Measurements from ENCODE around the gene ANGPTL3.
"Not testable (repeated sequence)": the region's sequence is repeated elsewhere in the genome, so short reads cannot be mapped to it uniquely, and the experiment has no call there.

Gene ANGPTL3

DNA sequence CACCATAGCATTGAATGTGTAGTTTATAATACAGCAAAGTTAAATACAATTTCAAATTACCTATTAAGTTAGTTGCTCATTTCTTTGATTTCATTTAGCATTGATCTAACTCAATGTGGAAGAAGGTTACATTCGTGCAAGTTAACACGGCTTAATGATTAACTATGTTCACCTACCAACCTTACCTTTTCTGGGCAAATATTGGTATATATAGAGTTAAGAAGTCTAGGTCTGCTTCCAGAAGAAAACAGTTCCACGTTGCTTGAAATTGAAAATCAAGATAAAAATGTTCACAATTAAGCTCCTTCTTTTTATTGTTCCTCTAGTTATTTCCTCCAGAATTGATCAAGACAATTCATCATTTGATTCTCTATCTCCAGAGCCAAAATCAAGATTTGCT lies at the start of gene ANGPTL3:
Gene ANGPTL3 (plus strand): TSS at position 240 of the 400 bp plus-strand sequence. CDS start 47 bp downstream, at position 287.
- no peak for DNase-seq (ENCODE audit: low spot score)

- no peak for DNase-seq (ENCODE audit: low spot score)
Observed at GRCh38 chr1:62561306-62561705, 36.0 kb upstream of the ANGPTL3 start.

GRCh38 chr1:62567182-62567581 lies 30.1 kb upstream of the ANGPTL3 start:
- DNase-seq (ENCODE audit: low spot score): not testable (repeated sequence)

GRCh38 chr1:62567926-62568325 lies 29.4 kb upstream of the ANGPTL3 start:
- not testable (repeated sequence) for DNase-seq (ENCODE audit: low spot score)

- not testable (repeated sequence) for DNase-seq (ENCODE audit: low spot score)
Observed at GRCh38 chr1:62571517-62571916, 25.8 kb upstream of the ANGPTL3 start.

DNA sequence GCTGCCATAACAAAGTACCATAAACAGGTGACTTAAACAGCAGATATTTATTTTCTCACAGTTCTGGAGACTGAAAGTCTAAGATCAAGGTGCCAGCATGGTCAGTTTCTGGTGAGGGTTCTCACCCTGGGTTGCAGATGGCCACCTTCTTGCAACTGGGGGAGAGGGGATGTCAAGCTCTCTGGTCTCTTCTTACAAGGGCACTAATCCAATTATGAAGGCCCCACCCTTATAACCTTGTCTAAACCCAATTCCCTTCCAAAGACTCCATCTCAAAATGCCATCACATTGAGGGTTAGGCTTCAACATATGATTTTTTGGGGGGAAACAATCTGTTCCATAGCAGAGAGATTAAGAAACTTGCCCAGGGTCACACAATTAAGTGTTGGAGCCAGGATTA lies 24.8 kb upstream of the ANGPTL3 start:
- DNase-seq (ENCODE audit: low spot score): no peak

DNA sequence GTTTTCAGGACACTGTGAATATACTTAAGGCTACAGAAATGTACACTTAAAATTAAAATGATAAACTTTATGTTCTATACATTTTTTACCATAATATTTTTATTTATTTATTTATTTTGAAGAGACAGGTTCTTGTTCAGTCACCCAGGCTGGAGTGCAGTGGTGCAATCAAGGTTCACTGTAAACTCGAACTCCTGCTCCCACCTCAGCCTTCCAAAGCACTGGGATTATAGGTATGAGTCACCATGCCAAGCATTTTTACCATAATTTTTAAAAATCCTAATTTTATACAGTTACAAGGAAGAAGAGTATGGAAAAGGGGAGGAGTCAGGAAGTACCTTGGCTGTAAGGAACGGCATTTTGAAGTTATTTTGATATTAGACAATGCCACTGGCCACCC lies 23.6 kb upstream of the ANGPTL3 start:
- no peak for DNase-seq (ENCODE audit: low spot score)

DNA sequence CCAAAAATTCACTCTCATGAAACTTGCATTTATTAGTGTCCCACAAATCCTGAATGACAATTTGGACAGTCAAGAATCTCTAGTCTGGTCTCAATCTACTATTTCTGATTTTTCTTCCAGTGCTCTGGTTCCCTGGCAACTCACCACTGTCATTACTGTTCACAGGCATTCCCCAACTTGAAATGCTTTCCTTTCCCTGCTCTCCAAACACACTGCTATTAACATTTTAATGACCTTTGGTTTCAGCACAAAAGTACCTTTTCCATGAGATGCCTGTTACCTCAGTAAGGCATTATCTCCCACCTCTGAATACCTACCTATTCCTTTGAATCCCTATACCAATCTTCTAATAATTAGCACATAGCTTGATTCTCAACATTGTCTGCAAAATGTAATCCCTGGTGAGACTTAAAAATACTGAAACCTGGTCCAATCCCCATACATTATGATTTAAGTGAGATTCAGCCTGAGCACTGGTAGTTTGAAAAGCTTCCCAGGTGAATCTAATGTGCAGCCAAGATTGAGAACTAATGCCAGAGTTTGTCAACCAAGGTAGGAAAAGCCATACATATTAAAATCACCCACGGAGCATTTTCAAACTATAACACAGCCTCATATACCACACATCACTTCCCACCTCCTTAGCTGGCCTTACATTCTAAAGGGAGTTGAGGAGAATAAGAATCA lies 11.7 kb upstream of the ANGPTL3 start:
- no peak for DNase-seq (ENCODE audit: low spot score)

GRCh38 chr1:62588000-62588399 lies 9.3 kb upstream of the ANGPTL3 start:
- no peak for DNase-seq (ENCODE audit: low spot score)

GRCh38 chr1:62589321-62589720 lies 8.0 kb upstream of the ANGPTL3 start:
- DNase-seq (ENCODE audit: low spot score): no peak

GRCh38 chr1:62590255-62590969 lies 6.9 kb upstream of the ANGPTL3 start:
- DNase-seq (ENCODE audit: low spot score): no peak

GRCh38 chr1:62590970-62591368 lies 6.4 kb upstream of the ANGPTL3 start:
- DNase-seq (ENCODE audit: low spot score): no peak

- no peak for DNase-seq (ENCODE audit: low spot score)
Observed at GRCh38 chr1:62593825-62594394, 3.4 kb upstream of the ANGPTL3 start.

GRCh38 chr1:62595647-62596046 lies 1.7 kb upstream of the ANGPTL3 start:
- DNase-seq (ENCODE audit: low spot score): no peak

DNA sequence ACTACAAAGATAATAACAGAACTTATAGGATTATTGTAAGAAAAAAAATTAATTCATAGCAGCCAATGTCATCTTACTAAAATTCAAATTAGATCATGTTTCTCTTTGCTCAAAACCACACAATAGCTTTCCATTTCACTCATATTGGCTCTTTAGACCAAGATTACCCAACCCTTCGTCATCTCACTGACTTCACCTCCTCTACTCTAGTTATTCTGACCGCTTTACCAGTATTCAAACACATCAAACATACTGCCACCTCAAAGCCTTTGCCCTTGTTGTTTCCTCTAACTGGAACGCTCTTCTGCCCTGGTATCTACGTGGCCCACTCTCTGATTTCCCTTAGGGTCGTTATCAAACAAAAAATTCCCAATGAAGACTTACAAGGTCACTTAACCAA lies 1.7 kb downstream of the ANGPTL3 start:
- no peak for DNase-seq (ENCODE audit: low spot score)

GRCh38 chr1:62601457-62601856 lies 4.1 kb downstream of the ANGPTL3 start:
- DNase-seq (ENCODE audit: low spot score): no peak

DNA sequence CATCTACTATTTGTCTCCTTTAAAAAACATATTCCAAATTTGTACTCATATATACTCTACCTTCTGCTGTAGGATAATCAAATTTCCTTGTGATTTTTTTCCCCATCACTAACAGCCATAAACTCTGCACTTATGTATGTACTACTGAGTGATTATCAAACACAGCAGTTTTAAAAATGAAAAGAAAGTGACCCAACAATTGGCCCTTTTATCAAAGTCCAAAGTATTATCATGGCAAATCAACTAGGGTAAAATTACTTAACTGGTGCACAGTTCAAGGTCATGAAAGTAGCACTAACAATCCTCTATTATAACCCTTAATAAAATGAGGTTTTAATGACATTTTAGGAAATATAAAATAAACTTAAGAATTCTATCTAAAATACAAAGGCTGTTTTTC lies 11.6 kb downstream of the ANGPTL3 start:
- no peak for DNase-seq (ENCODE audit: low spot score)

DNA sequence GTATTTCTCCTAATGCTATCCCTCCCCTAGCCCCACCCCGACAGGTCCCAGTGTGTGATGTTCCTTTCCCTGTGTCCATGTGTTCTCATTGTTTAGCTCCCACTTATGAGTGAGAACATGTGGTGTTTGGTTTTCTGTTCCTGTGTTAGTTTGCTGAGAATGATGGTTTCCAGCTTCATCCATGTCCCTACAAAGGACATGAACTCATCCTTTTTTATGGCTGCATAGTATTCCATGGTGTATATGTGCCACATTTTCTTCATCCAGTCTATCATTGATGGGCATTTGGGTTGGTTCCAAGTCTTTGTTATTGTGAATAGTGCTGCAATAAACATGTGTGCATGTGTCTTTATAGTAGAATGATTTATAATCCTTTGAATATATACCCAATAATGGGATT lies 13.3 kb downstream of the ANGPTL3 start:
- not testable (repeated sequence) for DNase-seq (ENCODE audit: low spot score)

- DNase-seq (ENCODE audit: low spot score): no peak
Observed at GRCh38 chr1:62612770-62613169, 15.4 kb downstream of the ANGPTL3 start.

DNA sequence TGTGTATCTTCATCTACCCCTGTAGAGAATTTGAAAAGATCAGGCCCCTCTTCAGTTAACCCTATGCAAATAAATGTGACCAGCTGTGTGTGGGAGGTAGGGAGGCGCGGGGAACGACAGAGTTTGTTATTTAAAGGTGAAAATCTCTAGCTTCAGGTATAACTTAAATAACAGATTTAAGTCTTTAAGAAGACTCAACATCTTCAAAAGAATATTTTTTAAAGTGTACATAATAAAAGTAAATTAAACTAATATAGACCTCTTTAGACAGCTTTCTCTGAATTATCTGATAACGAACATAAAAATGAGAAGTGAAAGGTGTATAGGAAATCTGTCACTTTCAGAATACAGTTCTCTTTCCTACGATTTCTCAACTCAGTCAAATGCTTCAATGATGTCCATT lies 16.0 kb downstream of the ANGPTL3 start:
- DNase-seq (ENCODE audit: low spot score): peak; percentile 23

GRCh38 chr1:62613890-62614289 lies 16.6 kb downstream of the ANGPTL3 start:
- no peak for DNase-seq (ENCODE audit: low spot score)

DNA sequence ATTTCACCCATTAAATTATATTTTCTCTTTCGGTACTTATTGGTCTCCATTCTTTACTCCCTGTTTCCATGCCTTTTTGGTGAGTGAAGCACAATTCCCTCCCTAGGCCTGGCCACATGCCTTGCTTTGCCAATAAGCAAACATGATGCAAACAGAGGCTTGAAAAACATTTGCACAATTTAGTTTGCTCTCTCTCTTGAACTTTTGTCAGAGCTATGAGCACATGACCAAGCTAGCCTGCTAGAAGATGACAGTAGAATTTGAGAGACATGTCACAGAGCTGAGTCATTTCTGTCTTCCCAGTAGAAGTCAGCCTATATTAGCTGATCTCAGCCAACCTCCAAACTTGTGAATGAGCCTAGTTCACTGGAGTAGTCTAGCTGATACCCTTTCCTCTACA lies 24.6 kb downstream of the ANGPTL3 start:
- no peak for DNase-seq (ENCODE audit: low spot score)

DNA sequence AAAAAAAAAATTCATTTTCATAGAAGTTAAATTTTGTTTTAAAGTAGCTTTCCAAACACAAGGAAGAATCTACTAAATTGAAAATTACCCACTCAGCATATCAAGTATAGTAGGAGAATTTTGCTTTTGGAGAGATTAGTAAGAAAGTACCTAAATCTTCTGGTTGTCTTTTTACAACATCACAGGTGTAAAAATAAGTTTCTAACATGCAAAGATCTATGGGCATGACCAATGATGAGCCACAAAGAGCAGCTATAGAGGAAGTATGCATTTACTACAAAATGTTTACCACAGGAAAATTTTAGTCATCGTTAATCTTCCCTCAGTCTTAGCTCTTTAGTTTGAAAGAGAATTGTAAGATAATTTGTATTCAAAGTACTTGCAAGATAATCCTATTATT lies 28.1 kb downstream of the ANGPTL3 start:
- DNase-seq (ENCODE audit: low spot score): peak; percentile 27
